Activated T-cell treated with anti-CD3 and anti-CD28 coated beads for 48 hours (primary cell): ENCODE measurements around the gene ACTR8.
"Not testable (repeated sequence)": the region's sequence is repeated elsewhere in the genome, so short reads cannot be mapped to it uniquely, and the experiment has no call there.

Experiments used
- DNase-seq: peaks from one replicate; pipeline ENCODE4 v3.0.0-alpha.2; 2020; ENCODE audit warnings: low read depth

The ACTR8 gene, protein sequence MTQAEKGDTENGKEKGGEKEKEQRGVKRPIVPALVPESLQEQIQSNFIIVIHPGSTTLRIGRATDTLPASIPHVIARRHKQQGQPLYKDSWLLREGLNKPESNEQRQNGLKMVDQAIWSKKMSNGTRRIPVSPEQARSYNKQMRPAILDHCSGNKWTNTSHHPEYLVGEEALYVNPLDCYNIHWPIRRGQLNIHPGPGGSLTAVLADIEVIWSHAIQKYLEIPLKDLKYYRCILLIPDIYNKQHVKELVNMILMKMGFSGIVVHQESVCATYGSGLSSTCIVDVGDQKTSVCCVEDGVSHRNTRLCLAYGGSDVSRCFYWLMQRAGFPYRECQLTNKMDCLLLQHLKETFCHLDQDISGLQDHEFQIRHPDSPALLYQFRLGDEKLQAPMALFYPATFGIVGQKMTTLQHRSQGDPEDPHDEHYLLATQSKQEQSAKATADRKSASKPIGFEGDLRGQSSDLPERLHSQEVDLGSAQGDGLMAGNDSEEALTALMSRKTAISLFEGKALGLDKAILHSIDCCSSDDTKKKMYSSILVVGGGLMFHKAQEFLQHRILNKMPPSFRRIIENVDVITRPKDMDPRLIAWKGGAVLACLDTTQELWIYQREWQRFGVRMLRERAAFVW

DNA sequence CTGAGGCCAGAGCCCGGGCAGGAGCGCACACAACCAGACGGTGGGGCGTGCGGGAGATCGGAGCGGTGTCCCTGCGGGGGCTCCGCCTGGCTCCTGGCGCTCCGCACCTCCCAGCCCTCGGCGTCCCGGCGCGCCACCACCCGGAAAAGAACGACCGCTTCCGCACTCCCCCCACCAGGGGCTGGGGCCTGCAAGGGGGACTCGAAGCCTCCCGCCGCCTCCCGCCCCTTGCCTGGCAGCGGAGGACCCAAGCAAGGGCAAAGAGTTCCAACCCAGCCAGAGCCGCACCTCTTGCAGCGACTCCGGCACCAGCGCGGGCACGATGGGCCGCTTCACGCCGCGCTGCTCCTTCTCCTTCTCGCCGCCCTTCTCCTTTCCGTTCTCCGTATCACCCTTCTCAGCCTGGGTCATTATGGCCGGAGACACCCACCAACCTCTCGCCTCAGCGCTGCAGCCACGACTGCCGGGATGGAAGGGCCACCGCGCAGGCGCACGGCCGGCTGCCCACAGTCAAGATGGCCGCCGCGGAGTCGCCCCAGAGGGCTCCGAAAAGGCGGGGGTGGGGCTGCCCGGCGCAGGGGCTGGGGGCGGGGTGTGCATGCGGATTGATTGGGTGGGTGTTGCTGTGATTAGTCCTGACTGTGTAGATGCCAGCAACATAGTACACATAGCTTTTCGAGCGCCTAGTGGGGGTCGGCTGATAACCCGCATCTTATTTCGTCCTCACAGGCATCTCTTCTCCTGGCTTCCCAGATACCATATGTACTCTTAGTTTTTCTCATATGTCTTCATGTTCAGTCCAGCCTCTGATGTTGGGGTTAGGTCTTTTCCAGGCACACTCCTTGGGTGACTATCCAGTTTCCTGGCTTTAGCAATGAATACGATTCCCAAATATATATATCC, at the start of gene ACTR8:
TSS of gene ACTR8 (minus strand) at position 462 of the 903 bp plus-strand sequence. CDS start at position 411, 51 bp downstream.
- peak; percentile 85 for DNase-seq

DNA sequence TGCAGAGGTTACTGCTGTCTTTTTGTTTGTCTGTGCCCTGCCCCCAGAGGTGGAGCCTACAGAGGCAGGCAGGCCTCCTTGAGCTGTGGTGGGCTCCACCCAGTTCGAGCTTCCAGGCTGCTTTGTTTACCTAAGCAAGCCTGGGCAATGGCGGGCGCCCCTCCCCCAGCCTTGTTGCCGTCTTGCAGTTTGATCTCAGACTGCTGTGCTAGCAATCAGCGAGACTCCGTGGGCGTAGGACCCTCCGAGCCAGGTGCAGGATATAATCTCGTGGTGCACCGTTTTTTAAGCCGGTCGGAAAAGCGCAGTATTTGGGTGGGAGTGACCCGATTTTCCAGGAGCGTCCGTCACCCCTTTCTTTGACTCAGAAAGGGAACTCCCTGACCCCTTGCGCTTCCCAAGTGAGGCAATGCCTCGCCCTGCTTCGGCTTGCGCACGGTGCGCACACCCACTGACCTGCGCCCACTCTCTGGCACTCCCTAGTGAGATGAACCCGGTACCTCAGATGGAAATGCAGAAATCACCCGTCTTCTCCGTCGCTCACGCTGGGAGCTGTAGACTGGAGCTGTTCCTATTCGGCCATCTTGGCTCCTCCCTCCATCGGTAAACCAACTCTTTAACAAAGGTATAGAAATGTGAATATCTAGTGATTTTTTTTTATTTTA, 45.4 kb upstream of the ACTR8 start:
- DNase-seq = not testable (repeated sequence)

DNA sequence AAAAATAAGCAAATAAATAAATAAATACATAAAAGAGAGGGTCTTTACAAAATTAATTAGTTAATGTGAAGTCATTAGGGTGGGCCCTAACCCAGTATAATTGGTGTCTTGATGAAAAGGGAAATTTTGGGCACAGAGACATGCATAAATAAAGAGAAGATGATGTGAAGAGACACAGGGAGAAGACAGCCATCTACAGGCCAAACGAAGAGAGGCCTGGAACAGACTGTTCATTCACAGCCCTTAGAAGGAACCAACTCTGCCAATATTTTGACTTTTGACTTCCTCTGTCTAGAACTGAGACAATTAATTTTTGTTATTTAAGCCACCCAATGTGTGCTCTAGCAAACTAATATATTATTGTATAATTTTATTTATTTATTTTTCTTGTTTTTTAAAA, 39.3 kb upstream of the ACTR8 start:
- DNase-seq = no peak

DNA sequence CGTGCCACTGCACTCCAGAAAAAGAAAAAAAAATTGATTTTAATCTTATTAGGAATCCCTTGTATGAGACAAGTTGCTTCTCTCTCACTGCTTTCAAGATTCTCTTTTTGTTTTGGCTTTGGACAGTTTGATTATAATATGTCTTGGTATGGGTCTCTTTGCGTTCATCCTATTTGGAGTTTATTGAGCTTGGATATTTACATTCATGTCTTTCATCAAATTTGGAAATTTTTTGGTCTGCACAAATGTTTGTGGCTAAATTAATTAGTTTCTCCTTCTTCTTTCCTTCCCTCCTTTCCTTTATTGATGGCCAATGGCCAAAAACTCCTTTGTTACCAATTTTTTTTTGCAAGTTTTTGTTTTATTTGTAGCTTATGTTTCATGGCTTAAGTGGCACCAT, 37.8 kb upstream of the ACTR8 start:
- no peak for DNase-seq

DNA sequence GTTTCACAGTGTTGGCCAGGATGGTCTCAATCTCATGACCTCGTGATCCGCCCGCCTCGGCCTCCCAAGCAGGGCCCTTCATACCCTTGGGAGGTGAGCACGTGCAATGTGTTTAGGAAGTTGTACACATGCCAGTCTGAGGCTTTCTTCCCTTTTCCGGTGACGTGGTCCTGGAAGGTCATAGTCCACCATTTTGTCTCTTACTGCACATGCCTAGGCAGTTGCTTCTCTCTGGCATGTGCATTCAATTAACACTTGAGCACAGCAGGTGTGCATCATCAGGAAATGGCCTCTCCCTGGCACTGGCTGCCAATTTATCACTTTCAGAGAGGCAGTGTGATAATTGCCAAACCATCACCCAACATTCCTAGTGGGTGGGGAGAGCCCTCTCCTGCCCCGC, 31.4 kb upstream of the ACTR8 start:
- DNase-seq = no peak

DNA sequence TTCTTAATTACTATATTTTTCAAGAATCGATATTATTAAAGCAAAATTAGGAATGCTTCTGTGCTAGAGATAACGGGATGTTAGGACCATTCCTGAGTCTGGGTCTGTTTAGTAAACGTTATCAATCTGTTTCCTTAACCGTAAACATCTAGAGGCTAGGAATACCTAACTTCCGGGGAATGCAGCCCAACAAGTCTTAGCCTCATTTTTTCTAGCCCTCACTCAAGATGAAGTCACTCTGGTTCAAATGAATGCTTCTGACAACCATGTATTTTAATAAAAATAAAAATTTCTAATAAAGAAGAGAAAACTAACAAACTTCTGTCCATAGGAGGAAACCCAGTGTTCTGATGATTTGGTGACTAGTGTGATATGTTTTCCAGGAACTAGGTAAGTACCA, 20.8 kb upstream of the ACTR8 start:
- DNase-seq = no peak

DNA sequence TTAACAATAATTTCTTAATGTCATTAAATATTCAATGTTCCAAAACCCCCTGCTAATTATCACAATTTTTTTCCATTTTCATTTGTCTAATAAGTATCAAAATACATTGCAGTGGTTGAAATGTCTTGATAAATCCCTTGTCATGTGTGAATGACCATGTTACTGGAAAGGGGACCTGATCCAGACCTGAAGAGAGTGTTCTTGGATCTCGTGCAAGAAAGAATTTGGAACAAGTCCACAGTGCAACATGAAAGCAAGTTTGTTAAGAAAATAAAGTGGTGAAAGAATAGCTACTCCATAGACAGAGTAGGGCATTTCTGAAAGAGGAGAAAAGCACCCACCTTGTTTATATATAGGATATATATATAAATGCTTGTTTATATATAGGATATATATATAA, 20.1 kb upstream of the ACTR8 start:
- DNase-seq = no peak

DNA sequence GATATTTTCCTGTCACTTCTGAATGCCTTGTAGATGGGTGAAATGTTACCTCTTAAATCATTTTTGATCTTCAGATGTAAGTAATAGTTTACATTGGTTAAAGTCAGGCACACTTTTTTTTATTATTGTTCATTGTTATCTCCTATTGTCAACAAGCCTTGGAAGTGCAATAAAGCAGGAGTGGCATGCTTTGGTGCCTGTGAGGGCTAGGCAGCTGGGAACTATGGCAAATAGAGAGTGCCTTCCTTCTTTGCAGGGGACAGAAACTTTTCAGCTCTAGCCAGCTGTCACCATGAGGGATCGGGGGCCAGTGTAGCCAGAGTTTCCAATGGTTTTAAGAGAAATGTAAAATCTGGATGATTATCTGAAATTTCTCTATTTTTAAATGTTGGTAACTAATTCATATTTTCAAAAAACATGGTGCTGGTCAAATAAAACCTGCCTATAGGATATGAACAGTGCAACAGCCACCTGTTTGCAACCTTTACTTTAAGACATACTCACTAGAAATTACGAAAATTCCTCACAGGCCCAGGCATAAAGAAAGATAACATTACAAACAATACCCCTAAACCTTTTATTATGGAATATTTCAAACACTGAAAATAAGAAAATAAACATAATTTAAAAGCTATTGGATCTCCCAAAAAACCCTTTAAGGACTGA, 18.8 kb upstream of the ACTR8 start:
- no peak for DNase-seq

DNA sequence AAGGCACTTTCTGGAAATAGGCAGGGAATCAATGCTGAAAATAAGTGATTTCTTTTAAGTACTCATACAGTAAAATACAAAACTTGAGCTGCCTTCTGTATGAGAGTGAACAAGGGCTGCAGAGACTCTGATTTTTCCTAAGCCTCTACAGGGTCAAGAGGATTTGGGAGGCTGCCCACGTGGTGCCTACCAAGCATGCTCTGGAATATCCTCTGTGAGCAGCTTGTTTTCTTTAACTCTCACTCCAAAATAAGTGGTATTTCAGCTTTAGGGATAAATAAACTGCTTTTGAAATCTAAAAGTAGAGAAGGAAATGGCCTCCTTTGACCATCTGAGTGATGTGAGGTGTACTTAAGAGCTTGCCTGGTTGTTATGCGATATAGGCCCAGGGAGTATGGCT, 17.8 kb upstream of the ACTR8 start:
- no peak for DNase-seq

DNA sequence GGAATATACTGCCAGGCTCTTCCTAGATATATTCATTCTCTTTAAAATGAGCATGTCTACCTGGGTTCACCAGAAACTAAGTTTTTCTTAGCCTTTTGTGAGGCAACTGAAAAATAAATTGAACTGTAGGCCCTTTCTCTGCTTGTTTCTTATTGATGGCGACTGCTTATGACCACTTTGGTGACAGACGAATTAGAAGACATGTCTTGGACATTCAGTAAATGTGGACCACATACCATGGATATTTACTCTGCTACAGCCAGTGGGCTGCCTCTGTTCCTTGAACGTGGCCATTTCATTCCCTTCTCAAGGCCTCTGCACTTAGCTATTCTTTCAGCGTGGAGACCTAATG, 10.3 kb upstream of the ACTR8 start:
- DNase-seq = no peak

DNA sequence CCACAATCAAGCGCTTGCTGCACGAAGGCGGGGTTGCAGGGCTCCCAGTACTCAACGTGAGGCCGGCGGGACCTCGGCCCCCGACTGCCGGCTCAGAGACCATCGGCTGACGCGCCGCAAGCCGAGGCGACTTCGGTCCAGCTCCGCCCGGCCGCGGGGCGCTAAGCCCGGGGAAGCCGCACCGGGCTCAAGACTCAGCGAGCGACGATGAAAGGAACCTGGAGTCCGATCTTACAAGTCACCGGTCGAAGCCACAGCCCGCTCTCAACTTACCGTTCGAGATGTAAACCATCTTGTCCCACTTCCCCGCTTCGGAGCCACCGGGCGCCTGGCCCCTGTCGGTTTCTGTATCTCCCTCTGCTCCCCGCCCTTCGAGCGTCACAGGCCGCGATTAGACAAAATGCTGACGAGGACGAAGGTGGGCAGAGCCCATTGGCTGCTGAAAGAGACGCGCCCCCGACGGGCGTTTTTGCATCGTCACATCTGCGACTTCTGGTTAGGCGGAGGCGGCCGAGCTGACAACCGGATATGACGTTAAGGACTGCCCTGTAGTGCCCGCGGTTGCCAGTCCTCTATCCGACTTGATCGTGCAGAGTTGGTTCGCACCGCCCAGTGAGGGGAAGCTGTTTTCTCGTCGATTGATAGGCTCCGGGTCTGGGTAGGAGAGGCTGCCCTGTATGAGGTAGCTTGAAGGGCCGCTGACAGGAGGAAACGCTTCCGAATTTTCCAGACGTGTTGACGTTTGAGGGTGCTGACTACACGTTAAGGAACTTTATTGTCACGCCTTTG, 9.7 kb upstream of the ACTR8 start, which contains the start of gene SELENOK:
TSS of gene SELENOK (minus strand) at position 363 of the 789 bp plus-strand sequence.
- peak; percentile 91 for DNase-seq

DNA sequence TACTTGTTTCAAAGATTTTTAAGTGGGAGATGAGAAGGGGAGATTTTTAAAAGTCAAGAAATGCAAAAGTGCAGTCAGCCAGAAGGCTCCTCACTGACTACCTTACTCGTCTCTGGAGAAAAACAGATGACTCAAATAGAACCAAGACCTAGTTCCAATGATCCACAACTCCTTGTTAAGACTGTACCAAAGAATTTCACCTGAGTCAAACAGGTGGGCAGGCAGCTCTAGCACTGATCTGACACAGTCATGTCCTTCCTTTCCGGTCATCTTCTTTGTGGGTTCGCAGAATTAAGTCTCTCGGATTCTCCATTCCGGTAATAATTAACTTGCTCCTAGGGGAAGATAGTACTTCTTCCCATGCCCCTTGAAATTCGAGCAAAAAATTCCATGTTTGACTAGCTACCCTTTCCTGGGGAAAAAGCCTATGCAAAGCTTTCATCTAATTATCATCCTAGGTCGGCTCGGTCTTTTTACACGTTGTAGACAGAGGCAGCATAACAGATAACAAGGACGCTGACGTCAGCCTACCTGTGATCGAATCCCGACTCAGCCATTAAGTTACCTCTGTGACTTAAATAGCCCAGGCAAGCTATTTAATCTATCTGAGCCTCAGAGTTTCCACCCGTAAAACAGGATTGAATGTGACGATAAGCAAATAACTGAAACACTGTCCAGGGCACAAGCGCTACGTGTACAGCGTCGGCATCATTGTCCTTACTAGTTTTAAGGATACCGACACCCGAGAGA, 8.9 kb upstream of the ACTR8 start:
- DNase-seq = no peak

DNA sequence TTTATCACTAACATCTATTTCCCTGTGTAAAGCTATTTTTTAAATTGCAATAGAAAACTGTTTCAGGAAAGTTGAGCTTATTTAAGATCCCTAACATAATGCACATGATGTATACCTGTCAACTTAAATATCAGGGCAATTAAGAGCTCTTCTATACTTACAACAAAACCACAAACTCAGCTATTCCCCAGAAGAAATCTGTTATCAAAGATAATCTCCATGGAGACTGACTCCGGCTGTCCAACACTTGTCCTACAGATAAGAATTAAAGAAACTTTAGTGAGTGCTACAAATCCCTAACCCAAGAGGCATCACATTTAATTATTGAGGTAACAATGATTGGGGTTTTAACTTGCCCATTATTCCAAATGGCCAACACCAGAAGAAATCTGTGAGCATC, 6.3 kb upstream of the ACTR8 start:
- no peak for DNase-seq

DNA sequence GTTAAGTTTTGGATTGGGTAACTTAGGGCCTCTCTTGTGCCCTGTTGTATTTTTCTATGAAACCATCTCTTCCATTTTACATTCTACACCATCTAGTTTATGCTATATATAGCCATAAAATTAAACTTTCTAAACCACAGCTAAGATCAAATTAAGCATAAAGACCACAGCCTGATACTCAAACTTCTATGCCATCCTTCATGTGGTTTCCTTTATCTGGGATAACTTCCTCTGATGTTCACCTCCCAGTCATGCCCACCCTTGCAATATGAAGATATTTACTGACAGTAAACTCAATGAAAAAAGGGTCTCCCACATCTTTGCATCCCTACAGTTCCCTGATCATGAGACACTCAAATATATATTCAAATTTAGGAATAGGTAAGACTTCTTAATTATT, 5.5 kb upstream of the ACTR8 start:
- DNase-seq = no peak

DNA sequence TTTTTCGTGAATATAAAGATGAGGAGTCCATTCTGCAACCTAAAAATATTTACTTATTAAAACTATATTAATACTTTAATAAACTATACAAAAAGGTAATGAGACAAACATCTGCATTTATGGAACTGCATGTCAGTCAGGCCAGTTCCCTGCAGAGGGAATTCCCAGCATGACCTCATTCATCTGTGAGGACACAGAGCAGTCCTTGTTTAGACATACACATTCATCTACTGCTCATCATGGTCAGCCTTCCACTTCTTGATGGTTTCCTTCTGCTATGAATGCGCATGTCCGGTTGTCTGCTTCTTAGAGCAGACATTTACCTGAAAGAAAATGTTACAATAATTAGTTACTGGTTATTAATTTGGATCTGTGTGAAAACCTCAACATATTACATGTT, 3.3 kb upstream of the ACTR8 start:
- no peak for DNase-seq

DNA sequence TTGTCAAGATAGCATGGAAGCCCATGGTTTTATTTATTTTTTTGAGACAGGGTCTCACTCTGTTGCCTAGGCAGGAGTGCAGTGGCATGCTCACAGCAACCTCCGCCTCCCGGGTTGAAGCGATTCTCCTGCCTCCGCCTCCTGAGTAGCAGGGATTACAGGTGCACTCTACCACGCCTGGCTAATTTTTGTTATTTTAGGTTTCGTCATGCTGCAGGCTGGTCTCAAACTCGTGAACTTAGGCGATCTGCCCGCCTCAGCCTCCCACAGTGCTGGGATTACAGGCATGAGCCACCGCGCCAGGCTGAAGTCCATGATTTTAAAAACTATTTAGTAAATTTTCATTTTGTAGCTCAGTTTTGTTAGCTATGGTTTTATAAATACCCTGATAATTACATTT, 2.7 kb upstream of the ACTR8 start:
- no peak for DNase-seq

DNA sequence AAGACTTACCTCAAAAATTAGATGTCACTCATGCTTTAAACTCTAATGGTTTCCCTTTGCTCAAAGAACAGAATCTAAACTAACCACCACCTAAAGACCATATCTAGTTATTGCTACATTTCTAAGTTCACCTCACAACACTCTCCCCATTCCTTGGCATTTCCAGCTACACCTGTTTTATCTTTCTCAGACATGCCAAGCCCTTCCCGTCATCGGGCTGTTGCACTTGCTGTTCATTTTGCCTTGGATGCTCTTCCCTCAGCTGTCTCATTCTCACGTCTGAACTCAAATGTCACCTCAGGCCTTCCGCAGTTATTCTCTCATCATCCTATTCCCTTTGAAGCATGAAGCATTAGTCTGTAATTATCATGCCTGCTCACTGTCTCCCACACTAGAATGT, 1.1 kb upstream of the ACTR8 start:
- no peak for DNase-seq

DNA sequence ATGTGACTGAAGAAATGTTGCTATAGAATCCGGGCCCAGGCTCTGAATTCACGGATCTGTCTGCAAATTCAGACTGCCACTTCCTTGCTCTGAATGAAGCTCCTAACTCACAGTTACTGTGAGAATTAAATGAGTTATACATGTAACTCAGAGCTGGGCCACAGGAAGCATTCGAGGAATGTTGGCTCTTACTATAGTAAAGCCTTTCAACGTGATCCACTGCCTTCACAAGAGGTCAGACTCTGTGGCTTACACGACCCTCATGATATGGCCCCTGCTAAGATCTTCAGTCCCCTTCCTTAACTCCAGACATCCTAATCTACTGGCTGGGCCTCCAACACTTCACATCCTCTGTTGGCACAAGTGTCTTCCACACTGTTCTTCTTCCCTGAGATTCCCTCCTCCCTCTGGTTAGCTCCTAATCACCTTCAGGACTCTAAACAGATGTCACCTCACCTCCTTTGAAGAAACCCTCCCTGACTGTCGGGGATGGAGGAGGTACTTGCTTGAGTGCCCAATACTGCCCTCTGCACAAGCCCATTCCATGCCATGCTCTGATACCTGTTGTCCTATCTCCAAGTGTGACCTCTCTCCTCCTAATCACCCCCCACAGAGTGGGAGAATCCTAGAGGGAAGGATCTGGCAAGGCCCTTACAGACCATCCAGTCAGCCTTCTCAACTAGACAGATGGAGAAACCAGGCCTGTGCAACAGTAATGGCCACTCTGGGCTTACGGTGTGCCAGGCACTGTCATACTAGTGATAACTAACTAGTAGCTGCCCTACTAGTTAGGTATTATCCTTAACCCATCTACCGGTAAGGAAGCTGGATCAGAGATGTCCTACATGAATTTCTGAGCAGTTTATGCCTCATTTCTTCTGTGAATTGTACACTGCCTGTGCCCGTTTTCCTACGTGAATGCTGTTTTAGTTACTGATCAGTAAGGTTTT, 1.3 kb downstream of the ACTR8 start:
- DNase-seq = no peak
